ENCODE data around the gene PLEKHJ1.

Gene PLEKHJ1

GRCh38 chr19:2255112-2255845, 19.1 kb upstream of the PLEKHJ1 start:
- DNase-seq (ENCODE audit: low read depth) = no peak
- H3K4me3 ChIP-seq (ENCODE audit: low read depth, low read length) = no peak overlapping the region
- no peak for TF ChIP-seq CTCF (IDR thresholded peaks at IDR 0.05; ENCODE audit: insufficient read depth, low read depth, low read length, missing control alignments)

DNA sequence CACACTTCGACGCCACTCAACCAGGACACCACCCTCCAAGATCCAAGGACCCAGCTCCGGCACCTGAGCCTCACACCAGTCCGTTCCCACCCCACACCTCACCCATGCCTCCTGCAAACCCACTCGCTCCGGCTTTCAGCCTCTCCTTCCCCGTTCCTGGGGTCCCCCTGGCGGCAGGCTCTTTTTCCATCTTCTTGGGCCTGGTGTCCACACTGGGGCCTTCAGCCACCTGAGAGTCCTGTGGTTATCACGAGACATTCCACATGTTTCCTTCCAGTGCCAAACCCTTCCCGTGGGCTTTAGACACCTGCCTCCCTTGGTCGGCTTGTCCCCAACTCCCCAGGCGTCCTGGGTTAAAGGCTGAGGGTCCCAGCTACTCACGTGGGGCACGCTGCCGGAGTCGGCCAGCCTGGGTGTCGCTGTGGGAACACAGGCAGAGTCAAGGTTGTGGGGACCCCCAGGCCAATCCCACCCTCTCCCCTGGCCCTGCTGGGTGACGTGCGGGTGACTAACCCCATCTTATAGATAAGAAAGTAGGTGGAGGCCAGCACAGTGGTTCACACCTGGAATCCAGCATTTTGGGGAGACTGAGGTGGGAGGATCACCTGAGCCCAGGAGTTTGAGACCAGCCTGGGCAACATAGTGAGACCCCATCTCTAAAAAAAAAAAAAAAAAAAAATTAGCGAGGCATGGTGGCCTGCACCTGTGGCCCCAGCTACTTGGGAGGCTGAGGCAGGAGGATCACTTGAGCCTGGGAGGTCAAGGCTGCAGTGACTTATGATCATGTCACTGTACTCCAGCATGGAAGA, 18.1 kb upstream of the PLEKHJ1 start:
- no peak for DNase-seq (ENCODE audit: low read depth)
- peak; percentile 8 for TF ChIP-seq CTCF (IDR thresholded peaks at IDR 0.05; ENCODE audit: insufficient read depth, low read depth, low read length, missing control alignments)
- H3K4me3 ChIP-seq (ENCODE audit: low read depth, low read length) = no peak overlapping the region

DNA sequence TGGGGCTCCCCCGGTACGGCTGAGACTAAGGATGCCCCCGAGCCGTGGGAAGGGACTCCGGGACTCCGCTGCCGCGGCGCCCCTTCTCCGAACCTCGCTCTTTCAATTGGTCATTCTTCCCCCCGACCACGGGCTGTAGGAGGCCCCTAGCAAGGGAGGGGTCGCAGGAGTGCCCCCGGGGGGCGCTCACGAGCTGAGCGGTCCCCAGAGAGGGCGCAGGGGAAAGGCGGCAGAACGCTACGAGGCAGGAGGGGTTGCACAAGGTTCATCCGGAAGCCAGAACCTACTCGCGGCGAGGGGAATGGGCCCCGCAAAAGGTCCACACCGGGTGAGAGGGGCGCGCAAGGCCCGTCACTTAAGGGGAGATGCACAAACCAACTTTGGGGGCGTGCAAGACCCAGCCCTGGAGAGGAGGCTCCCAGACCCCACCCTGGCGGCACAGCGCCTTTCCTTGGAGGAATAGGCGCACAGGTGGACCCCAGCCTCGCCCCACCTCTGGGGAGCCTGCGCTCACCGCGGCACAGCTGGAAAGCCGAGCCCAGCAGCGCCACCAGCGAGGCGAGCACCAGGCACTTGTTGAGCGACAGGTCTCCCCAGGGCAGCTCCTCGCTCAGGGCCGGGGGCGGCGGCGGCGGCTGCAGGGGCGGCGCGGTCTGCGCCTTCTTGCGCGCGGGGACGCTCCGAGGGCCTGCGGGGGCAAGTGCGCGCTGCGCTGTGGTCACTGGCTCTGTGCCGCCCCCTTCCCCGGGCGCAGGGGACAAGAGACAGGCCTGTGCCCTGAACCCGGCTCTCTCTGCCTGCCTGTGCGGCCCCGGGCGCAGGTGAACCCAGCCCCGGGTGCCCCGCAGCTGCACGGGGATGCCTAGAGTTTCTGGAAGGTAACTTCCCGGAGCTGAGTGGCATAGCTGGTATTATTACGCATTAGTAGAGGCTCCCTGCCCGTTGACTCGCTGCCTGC, 17.3 kb upstream of the PLEKHJ1 start:
- no peak overlapping the region; the same call in 1 of the 2 replicates for H3K4me3 ChIP-seq (ENCODE audit: low read depth, low read length)
- DNase-seq (ENCODE audit: low read depth) = peak; percentile 57
- TF ChIP-seq CTCF (IDR thresholded peaks at IDR 0.05; ENCODE audit: insufficient read depth, low read depth, low read length, missing control alignments) = peak; percentile 48

GRCh38 chr19:2252797-2253105, 16.6 kb upstream of the PLEKHJ1 start:
- DNase-seq (ENCODE audit: low read depth) = no peak
- TF ChIP-seq CTCF (IDR thresholded peaks at IDR 0.05; ENCODE audit: insufficient read depth, low read depth, low read length, missing control alignments) = no peak
- H3K4me3 ChIP-seq (ENCODE audit: low read depth, low read length) = no peak overlapping the region; the same call in 1 of the 2 replicates

GRCh38 chr19:2252055-2252796, 16.1 kb upstream of the PLEKHJ1 start:
- no peak for DNase-seq (ENCODE audit: low read depth)
- no peak overlapping the region for H3K4me3 ChIP-seq (ENCODE audit: low read depth, low read length)
- no peak for TF ChIP-seq CTCF (IDR thresholded peaks at IDR 0.05; ENCODE audit: insufficient read depth, low read depth, low read length, missing control alignments)
